ENCODE measurements around the gene NDST4.

NDST4 gene

DNA sequence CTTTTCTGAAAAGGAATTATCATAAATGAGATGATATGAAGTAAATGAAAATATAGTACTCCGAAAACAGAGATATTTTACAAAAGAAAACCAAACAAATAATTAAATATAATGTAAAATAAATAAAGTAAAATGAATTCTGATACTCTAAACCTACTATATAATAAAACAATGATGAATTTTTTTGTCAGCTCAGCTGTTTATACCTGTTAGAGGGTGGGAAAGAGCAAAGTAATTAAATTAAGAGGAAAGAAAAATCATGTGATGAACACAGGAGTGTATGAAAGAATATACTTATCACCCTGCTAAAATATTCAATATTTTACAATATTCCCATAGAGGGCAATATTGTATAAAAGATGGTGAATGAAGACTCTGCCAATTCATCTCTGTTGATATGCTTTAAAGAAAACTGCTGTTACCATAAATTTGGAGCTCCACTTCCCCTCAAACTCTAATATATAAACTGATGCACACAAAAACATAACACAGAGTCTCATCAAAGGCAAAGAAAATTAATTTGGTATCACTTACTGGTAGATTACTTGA is 6.5 kb upstream of the NDST4 start:
- H3K4me3 ChIP-seq (ENCODE audit: low read length) = no peak overlapping the region
- WGBS = no CpG with 5 or more reads among the region's 1 CpG
- H3K9me3 ChIP-seq (ENCODE audit: insufficient read depth, low read depth, low read length) = no peaks in the 10 kb centered on the region
- no peak overlapping the region for H3K9ac ChIP-seq (ENCODE audit: low read depth, low read length)
- no peaks in the 10 kb centered on the region for H3K36me3 ChIP-seq (ENCODE audit: insufficient read depth, low read length)
- H3K27ac ChIP-seq (ENCODE audit: low read depth, low read length) = no peak overlapping the region
- H3K27me3 ChIP-seq (ENCODE audit: insufficient read depth, low read length) = no peaks in the 10 kb centered on the region
- H3K4me1 ChIP-seq (ENCODE audit: insufficient read depth, low read length) = peaks cover 10% of the 10 kb centered on the region; the same call in 1 of the 2 replicates

GRCh38 chr4:115117651-115118050 is 4.2 kb upstream of the NDST4 start:
- WGBS = 80% methylated on average over 1 of the region's 3 CpGs
- Histone ChIP-seq H3K9me3 (ENCODE audit: insufficient read depth, low read depth, low read length) (no peaks in the 10 kb centered on the region), H3K27me3 (ENCODE audit: insufficient read depth, low read length) (no peaks in the 10 kb centered on the region), H3K4me3 (ENCODE audit: low read length) (no peak overlapping the region), H3K36me3 (ENCODE audit: insufficient read depth, low read length) (no peaks in the 10 kb centered on the region), H3K9ac (ENCODE audit: low read depth, low read length) (no peak overlapping the region), H3K27ac (ENCODE audit: low read depth, low read length) (no peak overlapping the region), H3K4me1 (ENCODE audit: insufficient read depth, low read length) (peaks cover 16% of the 10 kb centered on the region; the same call in 1 of the 2 replicates)

GRCh38 chr4:115110191-115111181 is 2.9 kb downstream of the NDST4 start:
- Histone ChIP-seq H3K4me1 (ENCODE audit: insufficient read depth, low read length) (peaks cover 6% of the 10 kb centered on the region; the same call in 1 of the 2 replicates), H3K4me3 (ENCODE audit: low read length) (no peak overlapping the region), H3K27me3 (ENCODE audit: insufficient read depth, low read length) (no peaks in the 10 kb centered on the region), H3K9ac (ENCODE audit: low read depth, low read length) (no peak overlapping the region), H3K36me3 (ENCODE audit: insufficient read depth, low read length) (no peaks in the 10 kb centered on the region), H3K9me3 (ENCODE audit: insufficient read depth, low read depth, low read length) (no peaks in the 10 kb centered on the region), H3K27ac (ENCODE audit: low read depth, low read length) (no peak overlapping the region)
- WGBS = 89% methylated on average over 2 of the region's 4 CpGs

DNA sequence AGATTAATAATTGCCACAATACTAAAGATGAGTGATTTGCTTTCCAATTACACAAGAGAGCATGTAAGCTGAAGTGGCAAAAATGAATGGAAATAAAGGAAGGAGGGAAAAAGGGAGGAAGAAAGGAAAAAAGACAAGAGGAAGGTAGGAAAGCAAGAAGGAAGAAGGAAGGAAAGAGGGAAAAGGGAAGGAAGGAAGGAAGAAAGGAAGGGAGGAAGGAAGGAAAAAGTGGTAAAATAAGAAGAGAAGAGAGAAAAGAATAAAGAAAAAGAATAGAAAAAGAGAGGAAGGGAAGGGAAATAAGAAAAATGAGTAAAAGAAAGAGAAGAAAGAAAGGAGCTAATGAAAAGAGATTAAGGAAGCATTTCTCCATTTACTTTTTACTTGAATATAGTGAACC is 4.6 kb downstream of the NDST4 start:
- Histone ChIP-seq H3K9me3 (ENCODE audit: insufficient read depth, low read depth, low read length) (no peaks in the 10 kb centered on the region), H3K27me3 (ENCODE audit: insufficient read depth, low read length) (no peaks in the 10 kb centered on the region), H3K36me3 (ENCODE audit: insufficient read depth, low read length) (no peaks in the 10 kb centered on the region), H3K9ac (ENCODE audit: low read depth, low read length) (no peak overlapping the region), H3K27ac (ENCODE audit: low read depth, low read length) (no peak overlapping the region), H3K4me3 (ENCODE audit: low read length) (no peak overlapping the region), H3K4me1 (ENCODE audit: insufficient read depth, low read length) (peaks cover 6% of the 10 kb centered on the region; the same call in 1 of the 2 replicates)

DNA sequence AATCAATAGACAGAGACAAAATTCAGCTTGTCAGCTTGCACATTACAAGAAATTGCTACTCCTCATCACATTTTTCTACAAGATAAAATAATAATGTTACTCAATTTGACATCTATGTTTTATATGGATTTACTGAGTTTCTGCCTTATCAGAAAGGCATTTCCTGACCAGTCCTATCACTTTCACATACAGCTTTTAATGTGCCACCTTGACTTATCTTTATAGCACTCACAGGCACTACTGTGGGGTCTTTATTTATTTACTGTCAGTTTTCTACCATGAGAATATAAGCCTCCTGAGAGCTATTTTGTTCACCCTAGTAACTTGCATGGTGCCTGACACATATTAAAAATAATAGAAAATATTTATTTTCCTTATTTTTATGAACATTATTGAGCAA is 6.0 kb downstream of the NDST4 start:
- no peak overlapping the region for H3K27ac ChIP-seq (ENCODE audit: low read depth, low read length)
- no peaks in the 10 kb centered on the region for H3K36me3 ChIP-seq (ENCODE audit: insufficient read depth, low read length)
- H3K9me3 ChIP-seq (ENCODE audit: insufficient read depth, low read depth, low read length) = no peaks in the 10 kb centered on the region
- H3K4me1 ChIP-seq (ENCODE audit: insufficient read depth, low read length) = no peaks in the 10 kb centered on the region
- H3K4me3 ChIP-seq (ENCODE audit: low read length) = no peak overlapping the region
- no peak overlapping the region for H3K9ac ChIP-seq (ENCODE audit: low read depth, low read length)
- no peaks in the 10 kb centered on the region for H3K27me3 ChIP-seq (ENCODE audit: insufficient read depth, low read length)

- no peaks in the 10 kb centered on the region for H3K9me3 ChIP-seq (ENCODE audit: insufficient read depth, low read depth, low read length)
- H3K36me3 ChIP-seq (ENCODE audit: insufficient read depth, low read length) = no peaks in the 10 kb centered on the region
- peaks cover 4% of the 10 kb centered on the region for H3K4me1 ChIP-seq (ENCODE audit: insufficient read depth, low read length)
- no peak overlapping the region for H3K9ac ChIP-seq (ENCODE audit: low read depth, low read length)
- no peaks in the 10 kb centered on the region for H3K27me3 ChIP-seq (ENCODE audit: insufficient read depth, low read length)
- WGBS = 92% methylated on average over 3 of the region's 3 CpGs
- no peak overlapping the region for H3K27ac ChIP-seq (ENCODE audit: low read depth, low read length)
- no peak overlapping the region for H3K4me3 ChIP-seq (ENCODE audit: low read length)
Measured at GRCh38 chr4:115101675-115102074, 11.7 kb downstream of the NDST4 start.

GRCh38 chr4:115090483-115091075 is 22.8 kb downstream of the NDST4 start:
- no peaks in the 10 kb centered on the region for H3K36me3 ChIP-seq (ENCODE audit: insufficient read depth, low read length)
- no peak overlapping the region for H3K27ac ChIP-seq (ENCODE audit: low read depth, low read length)
- H3K4me1 ChIP-seq (ENCODE audit: insufficient read depth, low read length) = no peaks in the 10 kb centered on the region
- 38% methylated on average over 2 of the region's 4 CpGs for WGBS
- no peak overlapping the region for H3K9ac ChIP-seq (ENCODE audit: low read depth, low read length)
- H3K9me3 ChIP-seq (ENCODE audit: insufficient read depth, low read depth, low read length) = no peaks in the 10 kb centered on the region
- no peaks in the 10 kb centered on the region for H3K27me3 ChIP-seq (ENCODE audit: insufficient read depth, low read length)
- H3K4me3 ChIP-seq (ENCODE audit: low read length) = no peak overlapping the region

DNA sequence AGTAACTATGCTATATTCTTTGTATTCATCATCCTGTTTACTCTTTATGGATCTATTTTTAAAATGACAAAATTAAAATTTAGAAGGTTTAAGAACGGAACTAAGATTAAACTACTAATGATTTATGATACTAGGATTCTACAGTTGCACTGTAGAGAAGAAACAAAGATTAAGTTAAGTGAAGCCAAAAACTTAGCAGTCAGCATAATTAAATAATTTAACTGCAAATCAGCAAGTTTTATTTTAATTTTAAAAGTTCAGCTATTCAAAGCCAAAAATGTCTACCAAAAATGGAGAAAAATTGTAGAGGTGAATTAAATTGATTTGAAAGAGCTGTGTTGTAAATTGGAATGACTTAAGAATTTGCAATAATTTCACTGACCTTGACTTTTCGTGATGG is 30.8 kb downstream of the NDST4 start:
- Histone ChIP-seq H3K9ac (ENCODE audit: low read depth, low read length) (no peak overlapping the region), H3K27me3 (ENCODE audit: insufficient read depth, low read length) (no peaks in the 10 kb centered on the region), H3K4me3 (ENCODE audit: low read length) (no peak overlapping the region), H3K36me3 (ENCODE audit: insufficient read depth, low read length) (no peaks in the 10 kb centered on the region), H3K9me3 (ENCODE audit: insufficient read depth, low read depth, low read length) (peaks cover 13% of the 10 kb centered on the region), H3K4me1 (ENCODE audit: insufficient read depth, low read length) (no peaks in the 10 kb centered on the region), H3K27ac (ENCODE audit: low read depth, low read length) (no peak overlapping the region)
- WGBS = no CpG with 5 or more reads among the region's 2 CpGs

- Histone ChIP-seq H3K9ac (ENCODE audit: low read depth, low read length) (no peak overlapping the region), H3K27me3 (ENCODE audit: insufficient read depth, low read length) (no peaks in the 10 kb centered on the region)
Measured at GRCh38 chr4:115076691-115077090, 36.7 kb downstream of the NDST4 start.

GRCh38 chr4:115058533-115058932 is 54.9 kb downstream of the NDST4 start:
- H3K4me1 ChIP-seq (ENCODE audit: insufficient read depth, low read length) = no peaks in the 10 kb centered on the region
- H3K9ac ChIP-seq (ENCODE audit: low read depth, low read length) = no peak overlapping the region
- H3K36me3 ChIP-seq (ENCODE audit: insufficient read depth, low read length) = no peaks in the 10 kb centered on the region
- H3K4me3 ChIP-seq (ENCODE audit: low read length) = no peak overlapping the region
- H3K27ac ChIP-seq (ENCODE audit: low read depth, low read length) = no peak overlapping the region
- WGBS = 63% methylated on average over 1 of the region's 1 CpG
- no peaks in the 10 kb centered on the region for H3K27me3 ChIP-seq (ENCODE audit: insufficient read depth, low read length)
- no peaks in the 10 kb centered on the region for H3K9me3 ChIP-seq (ENCODE audit: insufficient read depth, low read depth, low read length)

More at GRCh38 chr4:115076691-115077090, 36.7 kb downstream of the NDST4 start:
- Histone ChIP-seq H3K4me1 (ENCODE audit: insufficient read depth, low read length) (no peaks in the 10 kb centered on the region), H3K36me3 (ENCODE audit: insufficient read depth, low read length) (no peaks in the 10 kb centered on the region), H3K4me3 (ENCODE audit: low read length) (no peak overlapping the region), H3K9me3 (ENCODE audit: insufficient read depth, low read depth, low read length) (no peaks in the 10 kb centered on the region), H3K27ac (ENCODE audit: low read depth, low read length) (no peak overlapping the region)
- WGBS = 93% methylated on average over 7 of the region's 7 CpGs

DNA sequence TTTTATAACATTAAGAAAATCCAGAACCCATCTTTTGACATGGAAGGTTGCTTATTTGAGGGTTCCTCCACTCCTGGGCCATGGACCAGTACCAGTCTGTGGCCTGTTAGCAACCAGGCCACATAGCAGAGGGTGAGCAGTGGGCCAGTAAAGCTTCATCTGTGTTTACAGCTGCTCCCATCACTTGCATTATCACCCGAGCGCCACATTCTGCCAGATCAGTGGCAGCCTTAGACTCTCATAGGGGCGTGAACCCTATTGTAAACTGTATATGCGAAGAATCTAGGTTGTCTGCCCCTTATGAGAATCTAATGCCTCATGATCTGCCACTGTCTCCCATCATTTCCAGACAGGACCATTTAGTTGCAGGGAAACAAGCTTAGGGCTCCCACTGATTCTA is 58.6 kb downstream of the NDST4 start:
- no peak overlapping the region for H3K27ac ChIP-seq (ENCODE audit: low read depth, low read length)
- H3K27me3 ChIP-seq (ENCODE audit: insufficient read depth, low read length) = no peaks in the 10 kb centered on the region
- 97% methylated on average over 4 of the region's 4 CpGs for WGBS
- no peaks in the 10 kb centered on the region for H3K4me1 ChIP-seq (ENCODE audit: insufficient read depth, low read length)
- no peak overlapping the region for H3K4me3 ChIP-seq (ENCODE audit: low read length)
- no peaks in the 10 kb centered on the region for H3K36me3 ChIP-seq (ENCODE audit: insufficient read depth, low read length)
- no peak overlapping the region for H3K9ac ChIP-seq (ENCODE audit: low read depth, low read length)
- no peaks in the 10 kb centered on the region for H3K9me3 ChIP-seq (ENCODE audit: insufficient read depth, low read depth, low read length)

Measured in HUES64 (cell line).